Karpas-422 (cell line): ENCODE results near the gene CENPH. TPM values are rescaled to one million over a fixed set of nuclear protein-coding genes. Genes with fewer than 3 reads are reported as not detected.
"Not testable (repeated sequence)": the region's sequence is repeated elsewhere in the genome, so short reads cannot be mapped to it uniquely, and the experiment has no call there.

Source experiments
- DNase-seq: peaks from one replicate; pipeline ENCODE4 v3.0.0-alpha.2; 2015
- H2AFZ ChIP-seq: fragments of 200-600 bp; sonication (generic); 2 replicates; pipeline ENCODE4 v1.6.1; 2014; ENCODE audit warnings: antibody characterized with exemption, low read length, mixed read lengths
- H3K27ac ChIP-seq: fragments of 200-600 bp; sonication (generic); 2 replicates; pipeline ENCODE4 v1.5.1; 2014; ENCODE audit warnings: mild to moderate bottlenecking, low read length, moderate library complexity
- H3K27me3 ChIP-seq: fragments of 200-600 bp; sonication (generic); 2 replicates; pipeline ENCODE4 v1.6.1; 2014; ENCODE audit warnings: low read length, mixed read lengths
- H3K36me3 ChIP-seq: fragments of 200-600 bp; sonication (generic); 2 replicates; pipeline ENCODE4 v1.6.1; 2014; ENCODE audit warnings: low read length, mixed read lengths; ENCODE audit not compliant: insufficient read depth
- H3K4me1 ChIP-seq: fragments of 200-600 bp; sonication (generic); 2 replicates; pipeline ENCODE4 v1.6.1; 2014; ENCODE audit warnings: mild to moderate bottlenecking, low read length, mixed read lengths
- H3K4me2 ChIP-seq: fragments of 200-600 bp; sonication (generic); 2 replicates; pipeline ENCODE4 v1.6.1; 2014; ENCODE audit warnings: low read length, low read depth, mild to moderate bottlenecking; ENCODE audit not compliant: poor library complexity, severe bottlenecking
- H3K4me3 ChIP-seq: fragments of 200-600 bp; sonication (generic); 2 replicates; pipeline ENCODE4 v1.5.1; 2014; ENCODE audit warnings: mild to moderate bottlenecking, antibody characterized with exemption, low read length, mixed read lengths
- H3K79me2 ChIP-seq: fragments of 200-600 bp; sonication (generic); 2 replicates; pipeline ENCODE4 v1.6.1; 2014; ENCODE audit warnings: mild to moderate bottlenecking, low read length, mixed read lengths
- H3K9ac ChIP-seq: fragments of 200-600 bp; sonication (generic); 2 replicates; pipeline ENCODE4 v1.6.0; 2014; ENCODE audit warnings: low read length
- H3K9me2 ChIP-seq: fragments of 200-600 bp; sonication (generic), shearing (Covaris generic); replicated peaks from 2 replicates; pipeline ENCODE4 v1.6.0; 2014; ENCODE audit warnings: mild to moderate bottlenecking, low read length, moderate library complexity; ENCODE audit not compliant: insufficient read depth
- H3K9me3 ChIP-seq: fragments of 300-700, 200-600 bp; sonication (generic); 2 replicates; pipeline ENCODE4 v1.6.1; 2014; ENCODE audit warnings: low read length, mixed read lengths
- H4K20me1 ChIP-seq: fragments of 200-600 bp; sonication (generic); 2 replicates; pipeline ENCODE4 v1.6.1; 2014; ENCODE audit warnings: mild to moderate bottlenecking, antibody characterized with exemption, low read length, low read depth; ENCODE audit not compliant: insufficient read depth
- small RNA-seq: library from RNA; depleted of rRNA; stranded (forward); fragments of <200 nt; gene quantifications from one replicate; pipeline ENCODE3, GENCODE V24; 2014
- total RNA-seq: library from RNA; depleted of rRNA; stranded (reverse); fragments of >200 nt; shearing (Covaris generic); gene quantifications from 2 replicates; pipeline ENCODE4 v1.2.3, GENCODE V29; 2014; ENCODE audit warnings: low replicate concordance; rRNA removed

CENPH gene
- total RNA-seq, 1 experiment from 2014 or later = 34.1 TPM

- Histone ChIP-seq H3K9me2 (no peaks in the 10 kb centered on the region), H3K4me1 (peaks cover 3% of the 10 kb centered on the region; the same call in 1 of the 2 replicates), H3K9ac (no peak overlapping the region), H2AFZ (no peak overlapping the region), H3K9me3 (no peaks in the 10 kb centered on the region), H3K4me3 (no peak overlapping the region), H3K4me2 (no peak overlapping the region), H3K79me2 (peaks cover 99% of the 10 kb centered on the region), H3K27me3 (no peaks in the 10 kb centered on the region), H3K27ac (no peak overlapping the region), H4K20me1 (no peaks in the 10 kb centered on the region), H3K36me3 (peaks cover 23% of the 10 kb centered on the region)
- no peak for DNase-seq
These were observed 55.6 kb downstream of the CENPH start for GRCh38 chr5:69245031-69245430.

GRCh38 chr5:69248019-69248418 is 58.6 kb downstream of the CENPH start:
- no peak for DNase-seq
- no peak overlapping the region for H3K9ac ChIP-seq
- no peak overlapping the region for H3K4me3 ChIP-seq
- H3K36me3 ChIP-seq = peaks cover 7% of the 10 kb centered on the region; the same call in 1 of the 2 replicates
- no peaks in the 10 kb centered on the region for H3K27me3 ChIP-seq
- no peak overlapping the region for H2AFZ ChIP-seq
- H3K79me2 ChIP-seq = peaks cover 95% of the 10 kb centered on the region
- no peaks in the 10 kb centered on the region for H3K9me2 ChIP-seq
- no peaks in the 10 kb centered on the region for H3K9me3 ChIP-seq
- no peak overlapping the region for H3K27ac ChIP-seq
- peaks cover under 1% of the 10 kb centered on the region; the same call in 1 of the 2 replicates for H3K4me1 ChIP-seq
- H3K4me2 ChIP-seq = no peak overlapping the region
- no peaks in the 10 kb centered on the region for H4K20me1 ChIP-seq

DNA sequence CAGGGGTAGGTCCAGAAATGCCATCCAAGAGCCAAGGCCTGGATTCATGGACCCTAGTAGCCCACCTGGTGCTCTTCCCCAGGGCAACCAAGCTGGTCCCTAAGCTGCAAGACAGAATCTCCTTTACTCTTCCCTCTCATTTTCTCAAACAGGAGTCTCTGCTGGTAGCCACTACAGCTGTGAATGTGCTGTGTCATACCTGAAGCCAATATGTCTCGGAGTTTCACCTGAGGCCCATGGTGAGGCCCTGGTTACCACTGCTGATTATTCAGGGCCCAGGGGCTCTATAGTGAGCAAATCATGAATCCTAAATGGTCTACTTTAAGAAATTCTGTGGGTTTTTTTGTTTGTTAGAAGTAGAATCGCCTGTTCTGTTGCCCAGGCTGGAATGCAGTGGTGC is 61.2 kb downstream of the CENPH start:
- Histone ChIP-seq H3K4me2 (no peak overlapping the region), H3K9me3 (no peaks in the 10 kb centered on the region), H3K4me1 (peaks cover 5% of the 10 kb centered on the region), H3K27ac (no peak overlapping the region), H4K20me1 (no peaks in the 10 kb centered on the region), H3K79me2 (peaks cover 85% of the 10 kb centered on the region), H3K27me3 (no peaks in the 10 kb centered on the region), H3K9me2 (no peaks in the 10 kb centered on the region), H2AFZ (no peak overlapping the region), H3K36me3 (peaks cover 16% of the 10 kb centered on the region; the same call in 1 of the 2 replicates), H3K4me3 (no peak overlapping the region), H3K9ac (no peak overlapping the region)
- DNase-seq = no peak

DNA sequence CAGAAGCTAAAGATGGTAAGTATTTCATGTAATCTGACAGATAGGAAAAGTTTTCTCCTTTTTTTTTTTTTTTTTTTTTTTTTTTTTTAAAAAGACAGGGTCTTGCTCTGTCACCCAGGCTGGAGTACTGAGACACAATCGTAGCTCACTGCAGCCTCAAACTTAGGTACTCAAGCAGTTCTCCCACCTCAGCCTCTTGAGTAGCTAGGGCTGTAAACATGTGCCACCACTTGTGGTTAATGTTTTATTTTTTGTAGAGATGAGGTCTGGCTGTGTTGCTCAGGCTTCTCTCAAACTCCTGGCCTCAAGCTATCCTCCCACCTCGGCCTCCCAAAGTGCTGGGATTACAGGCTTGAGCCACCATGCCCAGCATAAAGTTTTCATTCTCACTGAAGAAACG is 63.1 kb downstream of the CENPH start:
- no peaks in the 10 kb centered on the region for H3K9me3 ChIP-seq
- no peak overlapping the region for H3K4me2 ChIP-seq
- H3K4me3 ChIP-seq = no peak overlapping the region
- H2AFZ ChIP-seq = no peak overlapping the region
- no peaks in the 10 kb centered on the region for H3K27me3 ChIP-seq
- H3K79me2 ChIP-seq = peaks cover 67% of the 10 kb centered on the region
- no peak overlapping the region for H3K27ac ChIP-seq
- H4K20me1 ChIP-seq = no peaks in the 10 kb centered on the region
- no peak overlapping the region for H3K9ac ChIP-seq
- no peak for DNase-seq
- H3K4me1 ChIP-seq = peaks cover 5% of the 10 kb centered on the region
- no peaks in the 10 kb centered on the region for H3K9me2 ChIP-seq
- peaks cover 26% of the 10 kb centered on the region; the same call in 1 of the 2 replicates for H3K36me3 ChIP-seq

- H3K4me2 ChIP-seq, H4K20me1 ChIP-seq, H3K27me3 ChIP-seq, H3K4me1 ChIP-seq, H2AFZ ChIP-seq, H3K9ac ChIP-seq, H3K27ac ChIP-seq, H3K9me2 ChIP-seq, H3K4me3 ChIP-seq, H3K9me3 ChIP-seq, DNase-seq: not testable (repeated sequence)
- Histone ChIP-seq H3K36me3 (peaks cover 49% of the 10 kb centered on the region; the same call in 1 of the 2 replicates), H3K79me2 (peaks cover 36% of the 10 kb centered on the region)
These were observed 66.6 kb downstream of the CENPH start for GRCh38 chr5:69255940-69256339.

- Histone ChIP-seq H3K4me3 (no peak overlapping the region), H3K4me2 (no peak overlapping the region), H3K36me3 (peaks cover 52% of the 10 kb centered on the region; the same call in 1 of the 2 replicates), H3K9me2 (no peaks in the 10 kb centered on the region), H3K27ac (no peak overlapping the region), H2AFZ (no peak overlapping the region), H3K9me3 (no peaks in the 10 kb centered on the region), H3K4me1 (peaks cover 5% of the 10 kb centered on the region), H4K20me1 (no peaks in the 10 kb centered on the region), H3K27me3 (no peaks in the 10 kb centered on the region), H3K9ac (no peak overlapping the region), H3K79me2 (peaks cover 23% of the 10 kb centered on the region)
- no peak for DNase-seq
These were observed 68.2 kb downstream of the CENPH start for GRCh38 chr5:69257577-69257976.

Small RNA genes lying within 50 kb of the gene (small RNA-seq; reads per million reads assigned to genes)
- not detected for gene SNORA50D

Other genes with a start within 250 kb of the CENPH start
- 25.7 and 66.1 TPM in 2 replicates for gene SLC30A5, start 95.6 kb upstream of the CENPH start, total RNA-seq
- gene CCNB1, start 22.4 kb upstream of the CENPH start, total RNA-seq = 58.5 and 96.4 TPM in 2 replicates
- gene CDK7, start 45.3 kb downstream of the CENPH start, total RNA-seq = 42.1 and 47.1 TPM in 2 replicates
- gene CCDC125, start 143.2 kb downstream of the CENPH start, total RNA-seq = 7.8 and 8.9 TPM in 2 replicates
- 48.5 and 56.0 TPM in 2 replicates for gene AK6, start 179.9 kb downstream of the CENPH start, total RNA-seq
- 74.5 and 109 TPM in 2 replicates for gene TAF9, start 179.9 kb downstream of the CENPH start, total RNA-seq
- 46.5 and 61.7 TPM in 2 replicates for gene RAD17, start 180.2 kb downstream of the CENPH start, total RNA-seq
- 0.11 and 0.48 TPM in 2 replicates for gene MARVELD2, start 225.5 kb downstream of the CENPH start, total RNA-seq